Measurements from ENCODE around the gene SHROOM3.

The SHROOM3 gene

GRCh38 chr4:76494871-76495590 is 60.0 kb downstream of the SHROOM3 start:
- DNase-seq (ENCODE audit: low spot score): no peak

GRCh38 chr4:76498550-76498949 is 63.5 kb downstream of the SHROOM3 start:
- no peak for DNase-seq (ENCODE audit: low spot score)

- no peak for DNase-seq (ENCODE audit: low spot score)
Observed at GRCh38 chr4:76499461-76499860, 64.4 kb downstream of the SHROOM3 start.

- no peak for DNase-seq (ENCODE audit: low spot score)
Observed at GRCh38 chr4:76502886-76503285, 67.9 kb downstream of the SHROOM3 start.

GRCh38 chr4:76504613-76505465 is 69.8 kb downstream of the SHROOM3 start:
- peak; percentile 39 for DNase-seq (ENCODE audit: low spot score)

- no peak for DNase-seq (ENCODE audit: low spot score)
Observed at GRCh38 chr4:76511947-76512346, 76.9 kb downstream of the SHROOM3 start.

- DNase-seq (ENCODE audit: low spot score): no peak
Observed at GRCh38 chr4:76513482-76513881, 78.5 kb downstream of the SHROOM3 start.

GRCh38 chr4:76514087-76514486 is 79.1 kb downstream of the SHROOM3 start:
- DNase-seq (ENCODE audit: low spot score): no peak

GRCh38 chr4:76515975-76516843 is 81.2 kb downstream of the SHROOM3 start:
- DNase-seq (ENCODE audit: low spot score): no peak

- peak; percentile 32 for DNase-seq (ENCODE audit: low spot score)
Observed at GRCh38 chr4:76518241-76518640, 83.2 kb downstream of the SHROOM3 start.

GRCh38 chr4:76523593-76523992 is 88.6 kb downstream of the SHROOM3 start:
- no peak for DNase-seq (ENCODE audit: low spot score)

- no peak for DNase-seq (ENCODE audit: low spot score)
Observed at GRCh38 chr4:76525751-76526150, 90.7 kb downstream of the SHROOM3 start.

GRCh38 chr4:76526585-76526990 is 91.6 kb downstream of the SHROOM3 start:
- DNase-seq (ENCODE audit: low spot score): peak; percentile 85

GRCh38 chr4:76527666-76528065 is 92.6 kb downstream of the SHROOM3 start:
- no peak for DNase-seq (ENCODE audit: low spot score)

- DNase-seq (ENCODE audit: low spot score): no peak
Observed at GRCh38 chr4:76531597-76531996, 96.6 kb downstream of the SHROOM3 start.

- no peak for DNase-seq (ENCODE audit: low spot score)
Observed at GRCh38 chr4:76532805-76533204, 97.8 kb downstream of the SHROOM3 start.

- no peak for DNase-seq (ENCODE audit: low spot score)
Observed at GRCh38 chr4:76533314-76533713, 98.3 kb downstream of the SHROOM3 start.

GRCh38 chr4:76535603-76536372 is 100.8 kb downstream of the SHROOM3 start:
- DNase-seq (ENCODE audit: low spot score): peak; percentile 43

- DNase-seq (ENCODE audit: low spot score): no peak
Observed at GRCh38 chr4:76536373-76536689, 101.3 kb downstream of the SHROOM3 start.

GRCh38 chr4:76538296-76538695 is 103.3 kb downstream of the SHROOM3 start:
- DNase-seq (ENCODE audit: low spot score): no peak

GRCh38 chr4:76539979-76540378 is 105.0 kb downstream of the SHROOM3 start:
- DNase-seq (ENCODE audit: low spot score): no peak

GRCh38 chr4:76540486-76540885 is 105.5 kb downstream of the SHROOM3 start:
- no peak for DNase-seq (ENCODE audit: low spot score)
